Measurements from ENCODE around the gene DTNBP1.

DNA sequence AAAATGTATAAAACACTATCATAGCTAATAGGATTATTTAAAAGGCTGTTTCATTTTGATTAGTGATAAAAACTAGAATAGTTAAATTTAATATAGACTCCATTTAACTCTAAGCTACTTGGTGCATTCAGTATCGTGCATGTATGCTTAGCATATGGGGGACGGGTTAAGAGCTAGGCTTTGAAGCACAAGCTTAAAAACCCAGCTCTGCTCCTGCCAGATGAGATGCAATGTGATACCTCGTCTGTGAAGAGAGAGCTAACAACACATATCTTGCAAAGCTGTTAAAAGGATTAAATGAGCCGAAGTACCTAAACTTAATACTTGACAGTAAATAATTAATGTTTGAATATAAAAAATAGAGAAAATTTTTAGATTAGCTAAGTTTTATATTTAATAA is 42.2 kb downstream of the DTNBP1 start:
- TF ChIP-seq CBX8 (IDR thresholded peaks at IDR 0.05; ENCODE audit: borderline replicate concordance, low read depth, low read length): no peak
- no peak for TF ChIP-seq CTCF (IDR thresholded peaks at IDR 0.05; ENCODE audit: control extremely low read depth in 1 of 3, insufficient read depth in 1 of 3, low read depth in 1 of 3, low read length in 3 of 3)
- no peak for TF ChIP-seq MAFK (IDR thresholded peaks at IDR 0.05; ENCODE audit: low read depth, low read length)
- TF ChIP-seq POLR2A (IDR thresholded peaks at IDR 0.05; ENCODE audit: control extremely low read depth in 1 of 2, low read depth in 2 of 2, low read length in 2 of 2): no peak
- no peak for TF ChIP-seq SUZ12 (IDR thresholded peaks at IDR 0.05; ENCODE audit: low read length)
- no peak for TF ChIP-seq USF2 (IDR thresholded peaks at IDR 0.05; ENCODE audit: low read length)
- no peak for TF ChIP-seq CHD2 (IDR thresholded peaks at IDR 0.05; ENCODE audit: low read length)
- no peak for TF ChIP-seq RFX5 (IDR thresholded peaks at IDR 0.05; ENCODE audit: borderline replicate concordance, low read depth, low read length)
